Subcutaneous adipose tissue (tissue), 4 donors: Measurements from ENCODE around the gene RB1. TPM values are rescaled to one million over a fixed set of nuclear protein-coding genes. Genes with fewer than 3 reads are reported as not detected.

Source experiments
- total RNA-seq, 4 donors: library from RNA; depleted of rRNA; stranded (reverse); fragments of >200 nt; gene quantifications; one replicate each; pipeline ENCODE4 v1.1.0, GENCODE V29; 2016
- TF ChIP-seq, protein P1 (sequence below): fragments of 450-650 bp; IDR thresholded peaks from one replicate; pipeline ENCODE4 v1.5.1; 2016; ENCODE audit warnings: low read depth, mild to moderate bottlenecking, control low read depth, antibody characterized with exemption, moderate library complexity

Gene RB1
- total RNA-seq, 4 donors from 2014 or later = 35.0 to 85.6 (median 45.6) TPM

DNA sequence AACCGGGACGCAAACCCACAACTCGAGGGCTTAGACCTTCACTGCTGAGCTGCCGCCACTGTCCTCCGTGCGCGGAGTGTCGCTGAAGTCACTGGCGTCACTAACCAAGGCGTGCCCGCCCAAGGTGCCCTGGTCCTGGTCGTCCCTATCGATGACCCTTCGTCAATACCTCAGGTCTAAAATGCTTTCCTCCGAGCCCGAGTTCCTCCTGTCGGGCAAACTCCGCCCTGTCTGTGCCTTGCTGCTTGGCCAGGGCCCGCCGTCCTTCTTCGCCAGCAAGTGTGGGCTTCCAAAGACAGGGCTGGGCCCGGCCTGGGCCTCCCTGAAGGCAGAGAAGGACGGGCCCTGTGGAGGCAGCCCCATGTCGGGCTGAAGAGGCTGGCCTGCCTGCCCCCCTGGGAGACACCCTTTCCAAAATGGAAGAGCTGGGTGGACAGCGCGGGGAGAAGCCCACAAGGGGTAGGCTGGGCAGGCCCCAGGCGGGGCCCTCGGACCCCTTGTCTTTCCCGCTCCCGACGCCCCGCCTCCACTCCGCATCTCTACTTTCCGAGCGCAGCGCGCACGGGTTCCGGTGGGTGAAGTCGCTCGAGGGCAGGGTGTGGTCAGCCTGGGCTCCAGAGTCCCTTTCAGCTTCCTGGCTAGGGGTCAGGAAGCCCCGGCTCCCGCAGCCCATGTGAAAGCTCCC, 13.4 kb downstream of the RB1 start:
- TF ChIP-seq, protein P1, sequence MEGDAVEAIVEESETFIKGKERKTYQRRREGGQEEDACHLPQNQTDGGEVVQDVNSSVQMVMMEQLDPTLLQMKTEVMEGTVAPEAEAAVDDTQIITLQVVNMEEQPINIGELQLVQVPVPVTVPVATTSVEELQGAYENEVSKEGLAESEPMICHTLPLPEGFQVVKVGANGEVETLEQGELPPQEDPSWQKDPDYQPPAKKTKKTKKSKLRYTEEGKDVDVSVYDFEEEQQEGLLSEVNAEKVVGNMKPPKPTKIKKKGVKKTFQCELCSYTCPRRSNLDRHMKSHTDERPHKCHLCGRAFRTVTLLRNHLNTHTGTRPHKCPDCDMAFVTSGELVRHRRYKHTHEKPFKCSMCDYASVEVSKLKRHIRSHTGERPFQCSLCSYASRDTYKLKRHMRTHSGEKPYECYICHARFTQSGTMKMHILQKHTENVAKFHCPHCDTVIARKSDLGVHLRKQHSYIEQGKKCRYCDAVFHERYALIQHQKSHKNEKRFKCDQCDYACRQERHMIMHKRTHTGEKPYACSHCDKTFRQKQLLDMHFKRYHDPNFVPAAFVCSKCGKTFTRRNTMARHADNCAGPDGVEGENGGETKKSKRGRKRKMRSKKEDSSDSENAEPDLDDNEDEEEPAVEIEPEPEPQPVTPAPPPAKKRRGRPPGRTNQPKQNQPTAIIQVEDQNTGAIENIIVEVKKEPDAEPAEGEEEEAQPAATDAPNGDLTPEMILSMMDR = no peak

DNA sequence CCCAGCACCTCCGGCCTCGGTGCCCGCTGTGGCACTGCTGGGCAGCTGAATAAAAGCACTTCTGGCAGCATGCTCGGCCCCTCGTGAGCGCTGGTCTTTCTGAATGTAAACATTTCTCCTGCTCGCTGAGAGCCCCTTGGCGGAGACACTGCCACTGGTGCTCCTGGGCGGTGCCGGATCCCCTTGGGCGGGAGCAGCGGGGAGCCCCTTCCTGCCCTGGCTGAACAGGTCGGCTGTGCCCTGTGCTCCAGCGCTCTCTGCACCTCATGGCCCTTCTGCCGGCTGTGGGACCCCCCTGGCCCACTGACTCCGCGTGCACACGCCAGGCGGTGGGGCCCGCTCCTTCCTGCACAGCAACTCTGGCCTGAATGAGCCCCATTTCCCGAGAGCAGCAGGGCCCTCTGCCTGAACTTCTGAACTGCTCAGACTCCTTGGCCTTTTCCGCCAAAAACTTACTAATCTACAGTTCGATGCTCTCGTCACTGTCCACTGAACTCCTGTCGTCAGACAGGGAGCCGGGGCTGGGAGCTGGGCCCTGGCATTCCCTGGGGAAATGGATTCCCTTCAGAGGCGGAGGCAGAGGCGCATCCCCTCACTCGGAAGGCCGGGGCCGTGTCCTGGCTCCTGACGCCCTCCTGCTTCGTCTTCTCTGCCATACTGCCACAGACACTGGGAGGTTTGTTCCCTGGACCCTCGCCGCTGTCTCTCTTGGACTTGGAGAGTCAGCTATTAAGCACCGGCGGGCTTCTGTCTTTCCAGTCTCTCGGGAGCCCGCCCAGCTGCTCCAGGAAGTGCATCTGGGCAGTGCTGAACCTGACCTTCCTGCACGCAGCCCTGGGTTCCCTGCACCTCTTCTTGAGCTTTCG, 14.2 kb downstream of the RB1 start:
- TF ChIP-seq, protein P1 = no peak

DNA sequence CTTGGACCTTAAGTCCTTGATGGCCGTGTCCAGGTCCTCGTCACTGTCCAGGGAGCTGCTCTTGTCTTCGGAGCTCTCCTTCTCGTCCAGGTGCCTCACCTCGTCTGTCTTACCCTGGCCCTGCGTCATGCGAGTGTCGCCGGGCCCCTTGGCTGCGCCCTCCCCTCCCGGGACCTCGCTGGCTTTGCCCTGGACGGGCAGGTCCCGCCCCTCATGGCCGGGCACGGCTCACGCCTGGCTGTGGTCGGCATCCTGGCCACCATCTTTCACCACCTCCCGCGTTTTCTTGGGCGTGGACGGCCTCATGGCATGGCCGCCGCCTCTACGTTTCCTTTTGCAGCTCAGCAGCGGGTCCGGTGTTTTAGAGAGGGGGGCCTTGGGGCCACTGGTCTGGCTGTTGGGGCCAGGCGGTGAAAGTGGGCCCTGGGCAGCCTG, 14.8 kb downstream of the RB1 start:
- TF ChIP-seq, protein P1 = no peak

DNA sequence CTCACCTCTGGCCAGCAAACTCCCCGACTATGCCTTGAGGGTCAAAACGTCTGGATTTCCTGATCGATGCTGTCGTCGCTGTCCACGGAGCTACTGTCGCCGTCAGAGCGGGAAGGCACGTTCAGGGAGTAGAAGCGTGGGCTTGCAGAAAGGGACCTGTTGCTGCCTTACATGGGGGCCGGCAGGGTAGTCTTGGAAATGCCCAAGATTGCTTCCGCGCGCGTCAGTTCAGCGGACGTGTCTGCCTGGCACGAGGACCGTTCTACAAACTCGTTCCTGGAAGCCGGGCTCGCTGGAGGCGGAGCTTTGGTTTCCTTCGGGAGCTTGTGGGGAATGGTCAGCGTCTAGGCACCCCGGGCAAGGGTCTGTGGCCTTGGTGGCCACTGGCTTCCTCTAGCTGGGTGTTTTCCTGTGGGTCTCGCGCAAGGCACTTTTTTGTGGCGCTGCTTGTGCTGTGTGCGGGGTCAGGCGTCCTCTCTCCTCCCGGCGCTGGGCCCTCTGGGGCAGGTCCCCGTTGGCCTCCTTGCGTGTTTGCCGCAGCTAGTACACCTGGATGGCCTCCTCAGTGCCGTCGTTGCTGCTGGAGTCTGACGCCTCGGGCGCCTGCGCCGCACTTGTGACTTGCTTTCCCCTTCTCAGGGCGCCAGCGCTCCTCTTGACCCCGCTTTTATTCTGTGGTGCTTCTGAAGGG, 15.4 kb downstream of the RB1 start:
- TF ChIP-seq, protein P1 = no peak

DNA sequence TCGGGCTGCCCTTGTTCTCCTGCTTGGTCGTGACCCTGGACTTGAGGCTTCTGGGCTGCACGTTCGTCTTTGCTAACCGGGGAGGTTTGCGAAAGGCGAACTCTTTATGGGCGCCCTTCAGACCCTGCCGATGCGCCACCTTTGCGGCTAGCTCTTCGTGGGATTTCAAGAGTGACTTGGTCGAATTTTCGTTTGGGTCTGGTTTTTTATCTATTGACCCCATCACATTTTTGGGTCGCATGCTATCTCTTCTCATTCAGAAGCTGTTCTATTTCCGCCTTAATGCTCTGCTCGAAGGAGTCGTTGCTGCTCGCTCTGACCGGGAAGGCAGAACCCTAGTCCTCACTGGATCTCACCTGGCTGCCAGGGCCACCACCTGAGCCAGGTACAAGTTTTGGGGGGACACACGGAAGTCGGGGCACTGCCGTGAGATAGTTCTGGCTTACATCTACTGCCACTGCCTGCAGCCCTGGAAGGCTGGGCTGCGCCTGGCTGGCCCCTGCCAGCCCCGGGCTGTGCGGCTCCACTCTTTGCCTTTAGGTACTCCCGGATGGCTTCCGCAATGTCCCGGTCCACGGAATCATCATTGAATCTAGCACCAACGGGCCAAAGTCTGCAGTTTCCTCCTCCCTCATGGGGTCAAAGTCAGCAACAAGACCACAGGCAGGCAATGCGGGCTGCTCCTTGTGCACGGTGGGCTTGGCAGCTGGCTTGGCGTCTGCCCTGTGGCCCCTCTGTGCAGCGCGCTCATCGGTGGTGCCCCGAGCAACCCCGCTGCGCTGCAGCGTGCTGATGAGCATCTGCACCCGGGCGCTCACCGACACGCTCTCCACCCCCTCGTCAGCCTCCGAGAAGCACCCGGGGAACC, 16.2 kb downstream of the RB1 start:
- TF ChIP-seq, protein P1 = no peak

DNA sequence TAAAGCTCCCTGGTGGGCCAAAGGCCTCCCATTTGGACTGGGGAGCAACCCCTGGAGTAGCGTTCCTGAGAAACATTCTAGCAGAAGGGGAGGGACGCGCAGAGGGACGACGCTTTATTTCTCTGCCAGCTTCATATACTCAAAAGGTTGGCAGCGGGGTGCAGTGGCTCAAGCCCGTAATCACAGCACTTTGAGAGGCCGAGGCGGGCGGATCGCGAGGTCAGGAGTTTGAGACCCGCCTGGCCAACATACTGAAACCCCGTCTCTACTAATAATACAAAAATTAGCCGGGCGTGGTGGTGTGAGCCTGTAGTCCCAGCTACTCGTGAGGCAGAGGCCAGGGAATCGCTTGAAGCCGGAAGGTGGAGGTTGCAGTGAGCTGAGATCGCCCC, 16.8 kb downstream of the RB1 start:
- TF ChIP-seq, protein P1 = no peak
